ENCODE data around the gene GTF2H1.
A peak's percentile ranks its signal among the peaks of the same experiment; 100 is the strongest.

DNA sequence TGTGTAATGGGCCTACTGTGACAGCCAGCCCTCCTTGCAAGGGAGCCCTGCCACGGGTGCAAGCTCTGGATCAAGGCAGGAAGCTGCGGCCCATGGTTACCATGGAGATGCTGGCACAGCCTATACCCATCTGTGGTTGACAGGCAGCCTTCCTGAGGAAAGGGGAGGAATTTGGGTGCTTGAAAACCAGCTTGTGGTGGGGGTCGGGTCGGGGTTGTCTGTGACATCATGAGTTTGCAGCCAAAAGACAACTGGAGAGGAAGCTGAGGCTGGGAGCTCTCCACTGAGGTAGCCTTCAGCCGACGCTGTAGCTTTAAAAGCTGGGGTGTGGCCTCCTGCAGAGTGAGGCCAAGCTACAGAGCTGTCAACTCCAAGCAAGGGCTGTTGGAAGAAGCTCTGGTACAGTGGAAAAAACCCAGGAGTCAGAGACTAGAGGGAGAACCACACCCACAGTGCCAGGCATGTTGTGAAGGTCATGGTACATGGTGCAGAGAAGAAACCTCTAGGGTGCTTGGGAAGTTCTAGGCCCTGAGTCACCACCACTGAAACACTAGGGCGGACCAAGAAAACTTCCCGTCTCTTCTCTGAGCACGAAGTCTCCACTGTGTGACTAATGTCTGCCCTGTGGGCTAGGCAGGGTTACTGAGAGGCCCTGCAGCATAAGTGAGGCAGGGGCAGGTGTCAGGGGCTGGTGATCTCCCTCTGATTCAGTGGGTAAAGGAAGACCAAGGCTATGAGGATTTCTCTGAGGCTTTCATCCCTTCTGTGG lies 61.2 kb downstream of the GTF2H1 start:
- TF ChIP-seq, protein P1, sequence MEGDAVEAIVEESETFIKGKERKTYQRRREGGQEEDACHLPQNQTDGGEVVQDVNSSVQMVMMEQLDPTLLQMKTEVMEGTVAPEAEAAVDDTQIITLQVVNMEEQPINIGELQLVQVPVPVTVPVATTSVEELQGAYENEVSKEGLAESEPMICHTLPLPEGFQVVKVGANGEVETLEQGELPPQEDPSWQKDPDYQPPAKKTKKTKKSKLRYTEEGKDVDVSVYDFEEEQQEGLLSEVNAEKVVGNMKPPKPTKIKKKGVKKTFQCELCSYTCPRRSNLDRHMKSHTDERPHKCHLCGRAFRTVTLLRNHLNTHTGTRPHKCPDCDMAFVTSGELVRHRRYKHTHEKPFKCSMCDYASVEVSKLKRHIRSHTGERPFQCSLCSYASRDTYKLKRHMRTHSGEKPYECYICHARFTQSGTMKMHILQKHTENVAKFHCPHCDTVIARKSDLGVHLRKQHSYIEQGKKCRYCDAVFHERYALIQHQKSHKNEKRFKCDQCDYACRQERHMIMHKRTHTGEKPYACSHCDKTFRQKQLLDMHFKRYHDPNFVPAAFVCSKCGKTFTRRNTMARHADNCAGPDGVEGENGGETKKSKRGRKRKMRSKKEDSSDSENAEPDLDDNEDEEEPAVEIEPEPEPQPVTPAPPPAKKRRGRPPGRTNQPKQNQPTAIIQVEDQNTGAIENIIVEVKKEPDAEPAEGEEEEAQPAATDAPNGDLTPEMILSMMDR (IDR thresholded peaks at IDR 0.05) = no peak
- TF ChIP-seq POLR2A (IDR thresholded peaks at IDR 0.05) = peak in 1 of 2 donors; percentile 37
